ENCODE results near the gene ARHGAP22. TPM values are rescaled to one million over a fixed set of nuclear protein-coding genes. Genes with fewer than 3 reads are reported as not detected.

ARHGAP22 gene
- polyA plus RNA-seq, 3 donors, result 1.5 to 7.8 (median 1.9) TPM

DNA sequence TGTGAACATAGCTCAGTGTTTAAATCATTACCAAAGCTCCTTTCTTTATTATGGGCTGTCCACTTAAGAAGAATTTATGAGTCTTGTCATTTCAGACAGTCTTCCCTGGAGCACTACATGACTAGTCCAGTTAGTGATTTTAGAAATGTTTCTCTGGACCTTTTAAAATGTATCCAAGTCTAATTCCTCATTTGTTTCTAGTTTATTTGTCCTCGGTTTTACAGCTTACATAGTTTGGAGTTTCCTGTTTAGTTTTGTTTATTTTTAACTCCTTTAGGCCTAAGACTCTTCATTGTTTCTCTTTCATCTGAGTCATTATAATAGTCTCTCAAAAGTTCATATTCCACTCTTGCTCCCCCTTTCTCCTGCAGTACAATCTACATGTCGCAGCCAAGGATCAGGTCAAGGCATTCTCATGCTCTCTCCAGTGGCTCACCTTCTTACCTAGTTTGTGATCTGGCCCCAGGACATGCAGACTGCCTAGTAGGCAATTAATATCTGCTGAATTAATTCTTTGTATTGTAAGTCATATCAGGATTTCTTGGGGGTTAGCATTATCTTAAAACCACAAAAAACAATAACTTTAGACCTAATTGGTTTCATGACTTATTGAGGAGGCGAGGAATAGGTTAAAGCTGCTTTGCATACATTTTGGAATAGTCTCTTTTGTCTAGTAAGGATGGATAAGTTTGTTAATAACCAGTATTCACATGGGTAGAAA lies 204.6 kb downstream of the ARHGAP22 start:
- Mint-ChIP-seq H3K9me3 (no peaks in the 10 kb centered on the region), H3K4me3 (no peak overlapping the region), H3K27me3 (ENCODE audit: low read depth in 3 of 3) (peaks cover 0 to 4% (median 0%) of the 10 kb centered on the region in 3 donors), H3K36me3 (no peaks in the 10 kb centered on the region), H3K4me1 (peaks cover 10% of the 10 kb centered on the region), H3K27ac (no peak overlapping the region)
- H3K36me3 ChIP-seq (replicated peaks in 1 of 2; ENCODE audit: control insufficient read depth in 1 of 2, insufficient read depth in 2 of 2, low read length in 2 of 2), result no peaks in the 10 kb centered on the region
- H3K9ac ChIP-seq (ENCODE audit: insufficient read depth, low read length, poor library complexity, severe bottlenecking), result no peak overlapping the region
- H3K4me3 ChIP-seq (replicated peaks in 1 of 3; ENCODE audit: low read depth in 2 of 3, low read length in 3 of 3), result no peak overlapping the region
- no peak for DNase-seq
- TF ChIP-seq, protein P1, sequence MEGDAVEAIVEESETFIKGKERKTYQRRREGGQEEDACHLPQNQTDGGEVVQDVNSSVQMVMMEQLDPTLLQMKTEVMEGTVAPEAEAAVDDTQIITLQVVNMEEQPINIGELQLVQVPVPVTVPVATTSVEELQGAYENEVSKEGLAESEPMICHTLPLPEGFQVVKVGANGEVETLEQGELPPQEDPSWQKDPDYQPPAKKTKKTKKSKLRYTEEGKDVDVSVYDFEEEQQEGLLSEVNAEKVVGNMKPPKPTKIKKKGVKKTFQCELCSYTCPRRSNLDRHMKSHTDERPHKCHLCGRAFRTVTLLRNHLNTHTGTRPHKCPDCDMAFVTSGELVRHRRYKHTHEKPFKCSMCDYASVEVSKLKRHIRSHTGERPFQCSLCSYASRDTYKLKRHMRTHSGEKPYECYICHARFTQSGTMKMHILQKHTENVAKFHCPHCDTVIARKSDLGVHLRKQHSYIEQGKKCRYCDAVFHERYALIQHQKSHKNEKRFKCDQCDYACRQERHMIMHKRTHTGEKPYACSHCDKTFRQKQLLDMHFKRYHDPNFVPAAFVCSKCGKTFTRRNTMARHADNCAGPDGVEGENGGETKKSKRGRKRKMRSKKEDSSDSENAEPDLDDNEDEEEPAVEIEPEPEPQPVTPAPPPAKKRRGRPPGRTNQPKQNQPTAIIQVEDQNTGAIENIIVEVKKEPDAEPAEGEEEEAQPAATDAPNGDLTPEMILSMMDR (IDR thresholded peaks at IDR 0.05), result no peak
- peaks cover 5% of the 10 kb centered on the region for H3K79me2 ChIP-seq (ENCODE audit: insufficient read depth, low read length)
- intact Hi-C loops (cut with micrococcal nuclease), result no loop called here
- H3K27ac ChIP-seq (ENCODE audit: low read depth in 1 of 2, low read length in 2 of 2), result no peak overlapping the region
- H2AFZ ChIP-seq (ENCODE audit: insufficient read depth, low read depth, low read length, poor library complexity, severe bottlenecking), result no peak overlapping the region
- peaks cover 22% of the 10 kb centered on the region for H4K20me1 ChIP-seq (ENCODE audit: insufficient read depth, low read length)
- H3K4me2 ChIP-seq (replicated peaks; ENCODE audit: extremely low read depth, low read length, poor library complexity, severe bottlenecking), result no peak overlapping the region
- H3K27me3 ChIP-seq (ENCODE audit: control insufficient read depth in 2 of 2, insufficient read depth in 2 of 2, low read length in 2 of 2), result no peaks in the 10 kb centered on the region
- 100% methylated on average over 1 of the region's 3 CpGs for WGBS (ENCODE audit: insufficient coverage)
- peaks cover 6 to 9% of the 10 kb centered on the region in 2 donors for H3K4me1 ChIP-seq (ENCODE audit: control insufficient read depth in 1 of 2, insufficient read depth in 2 of 2, low read length in 2 of 2)
- no peaks in the 10 kb centered on the region for H3K9me3 ChIP-seq (replicated peaks in 1 of 2; ENCODE audit: control insufficient read depth in 1 of 2, insufficient read depth in 1 of 2, low read length in 2 of 2)

DNA sequence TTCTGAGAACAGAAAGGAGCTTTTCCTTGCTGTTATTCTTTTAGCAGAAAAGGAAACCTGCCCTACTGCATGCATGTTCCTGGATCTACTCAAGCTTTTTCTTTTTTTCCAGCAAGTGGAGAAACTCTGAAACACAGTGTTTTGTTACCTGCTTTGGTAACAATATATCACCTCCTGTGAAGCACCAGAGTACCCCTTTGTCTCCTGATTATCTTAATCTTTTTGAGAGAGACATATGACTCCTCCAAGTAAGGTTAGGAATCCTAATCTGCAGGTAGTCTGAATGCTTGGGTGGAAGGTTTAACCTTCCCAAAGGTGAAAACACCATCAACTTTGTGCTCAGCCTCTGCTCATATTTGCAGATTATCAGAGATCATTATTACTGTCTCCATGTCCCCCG lies 205.3 kb downstream of the ARHGAP22 start:
- peaks cover 4% of the 10 kb centered on the region for H3K4me1 Mint-ChIP-seq
- H3K4me3 Mint-ChIP-seq, result no peak overlapping the region
- peaks cover 5% of the 10 kb centered on the region for H3K79me2 ChIP-seq (ENCODE audit: insufficient read depth, low read length)
- no peak for DNase-seq
- H3K4me3 ChIP-seq (replicated peaks in 1 of 3; ENCODE audit: low read depth in 2 of 3, low read length in 3 of 3), result no peak overlapping the region
- no peak overlapping the region for H3K9ac ChIP-seq (ENCODE audit: insufficient read depth, low read length, poor library complexity, severe bottlenecking)
- no peaks in the 10 kb centered on the region for H3K36me3 ChIP-seq (replicated peaks in 1 of 2; ENCODE audit: control insufficient read depth in 1 of 2, insufficient read depth in 2 of 2, low read length in 2 of 2)
- peaks cover 3 to 5% of the 10 kb centered on the region in 2 donors for H3K4me1 ChIP-seq (ENCODE audit: control insufficient read depth in 1 of 2, insufficient read depth in 2 of 2, low read length in 2 of 2)
- H3K36me3 Mint-ChIP-seq, result no peaks in the 10 kb centered on the region
- H3K4me2 ChIP-seq (replicated peaks; ENCODE audit: extremely low read depth, low read length, poor library complexity, severe bottlenecking), result no peak overlapping the region
- no peak overlapping the region for H3K27ac ChIP-seq (ENCODE audit: low read depth in 1 of 2, low read length in 2 of 2)
- intact Hi-C loops (cut with micrococcal nuclease), result no loop called here
- peaks cover 22% of the 10 kb centered on the region for H4K20me1 ChIP-seq (ENCODE audit: insufficient read depth, low read length)
- H3K27me3 Mint-ChIP-seq (ENCODE audit: low read depth in 3 of 3), result peaks cover 0 to 4% (median 0%) of the 10 kb centered on the region in 3 donors
- H3K9me3 ChIP-seq (replicated peaks in 1 of 2; ENCODE audit: control insufficient read depth in 1 of 2, insufficient read depth in 1 of 2, low read length in 2 of 2), result no peaks in the 10 kb centered on the region
- TF ChIP-seq, protein P1 (IDR thresholded peaks at IDR 0.05), result no peak
- H3K27me3 ChIP-seq (ENCODE audit: control insufficient read depth in 2 of 2, insufficient read depth in 2 of 2, low read length in 2 of 2), result no peaks in the 10 kb centered on the region
- no CpG with 5 or more reads among the region's 1 CpG for WGBS (ENCODE audit: insufficient coverage)
- H3K27ac Mint-ChIP-seq, result no peak overlapping the region
- no peak overlapping the region for H2AFZ ChIP-seq (ENCODE audit: insufficient read depth, low read depth, low read length, poor library complexity, severe bottlenecking)
- H3K9me3 Mint-ChIP-seq, result no peaks in the 10 kb centered on the region

All from CD14-positive monocyte (primary cell).